HepG2 (cell line): ENCODE measurements around the gene TUBG2.
A peak's percentile ranks its signal among the peaks of the same experiment; 100 is the strongest.

Experiments used
- CTCF ChIP-seq: sonication (generic); formaldehyde crosslinking; IDR thresholded peaks from 2 replicates; pipeline ENCODE4 v1.5.0; 2020; ENCODE audit warnings: mild to moderate bottlenecking, missing genetic modification reagents, moderate library complexity
- NONO ChIP-seq, 2 experiments: fragments of 450-650 bp in 1 of 2; sonication (generic) in 1 of 2; formaldehyde crosslinking in 1 of 2; IDR thresholded peaks in 1 of 2; conservative IDR thresholded peaks in 1 of 2; 2 replicates each; pipeline versions ENCODE4 v1.6.1 to v1.8.0; 2017 to 2022; ENCODE audit warnings: mild to moderate bottlenecking in 1 of 2, missing genetic modification reagents in 1 of 2, moderate library complexity in 1 of 2
- NR2C2 ChIP-seq: sonication (generic); formaldehyde crosslinking; IDR thresholded peaks from 2 replicates; pipeline ENCODE4 v1.4.0; 2020; ENCODE audit warnings: missing genetic modification reagents, mild to moderate bottlenecking, moderate library complexity, borderline replicate concordance
- POLR2AphosphoS5 ChIP-seq: IDR thresholded peaks from 2 replicates; pipeline ENCODE4 v1.6.1; 2012; ENCODE audit warnings: low read depth, low read length
- REST ChIP-seq, 2 experiments: IDR thresholded peaks; 2 replicates each; pipeline ENCODE4 v1.6.1; 2011 to 2012; ENCODE audit warnings: low read length in 2 of 2, borderline replicate concordance in 1 of 2, low read depth in 1 of 2, mild to moderate bottlenecking in 1 of 2, moderate library complexity in 1 of 2
- USF2 ChIP-seq, 2 experiments: sonication (generic) in 1 of 2; formaldehyde crosslinking in 1 of 2; IDR thresholded peaks; 2 replicates each; pipeline versions ENCODE4 v1.5.1 to v1.6.1; 2011 to 2020; ENCODE audit warnings: borderline replicate concordance in 1 of 2, low read depth in 1 of 2, low read length in 1 of 2, mild to moderate bottlenecking in 1 of 2, missing genetic modification reagents in 1 of 2, moderate library complexity in 1 of 2
- ZNF282 ChIP-seq: fragments of 450-650 bp; IDR thresholded peaks from 2 replicates; pipeline ENCODE4 v1.6.1; 2018; ENCODE audit not compliant: partially characterized antibody

- TF ChIP-seq POLR2AphosphoS5 (peak; percentile 94), NR2C2 (CRISPR knock-in tag) (no peak), USF2 (IDR thresholded peaks at IDR 0.05; ENCODE audit: low read depth, low read length) (no peak), USF2 (CRISPR knock-in tag; IDR thresholded peaks at IDR 0.05; ENCODE audit: borderline replicate concordance) (no peak), REST (IDR thresholded peaks at IDR 0.05; ENCODE audit: borderline replicate concordance in 1 of 2, low read depth in 1 of 2, low read length in 2 of 2) (no peak), CTCF (CRISPR knock-in tag) (no peak; the same call in 1 of the 2 replicates), ZNF282 (no peak), NONO (IDR thresholded peaks at IDR 0.05) (no peak), NONO (CRISPR knock-in tag; conservative IDR thresholded peaks at IDR 0.05) (peak; percentile 87)
Observed at GRCh38 chr17:42659079-42659931, at the start of gene TUBG2.
